OCI-LY1 (cell line): ENCODE measurements around the gene RAE1.

ENCODE experiments used
- EZH2 ChIP-seq: fragments of 200-600 bp; sonication (generic), shearing (Covaris generic); IDR thresholded peaks from 2 replicates; pipeline ENCODE4 v1.8.0; 2017; ENCODE audit warnings: borderline replicate concordance, mixed run types, mild to moderate bottlenecking, antibody characterized with exemption, low read length, moderate library complexity, mixed read lengths
- TF ChIP-seq, protein P1 (sequence below): fragments of 200-600 bp; sonication (generic), shearing (Covaris generic); IDR thresholded peaks from 2 replicates; pipeline ENCODE4 v1.5.1; 2017; ENCODE audit warnings: mild to moderate bottlenecking, antibody characterized with exemption, low read length, moderate library complexity, mixed read lengths

DNA sequence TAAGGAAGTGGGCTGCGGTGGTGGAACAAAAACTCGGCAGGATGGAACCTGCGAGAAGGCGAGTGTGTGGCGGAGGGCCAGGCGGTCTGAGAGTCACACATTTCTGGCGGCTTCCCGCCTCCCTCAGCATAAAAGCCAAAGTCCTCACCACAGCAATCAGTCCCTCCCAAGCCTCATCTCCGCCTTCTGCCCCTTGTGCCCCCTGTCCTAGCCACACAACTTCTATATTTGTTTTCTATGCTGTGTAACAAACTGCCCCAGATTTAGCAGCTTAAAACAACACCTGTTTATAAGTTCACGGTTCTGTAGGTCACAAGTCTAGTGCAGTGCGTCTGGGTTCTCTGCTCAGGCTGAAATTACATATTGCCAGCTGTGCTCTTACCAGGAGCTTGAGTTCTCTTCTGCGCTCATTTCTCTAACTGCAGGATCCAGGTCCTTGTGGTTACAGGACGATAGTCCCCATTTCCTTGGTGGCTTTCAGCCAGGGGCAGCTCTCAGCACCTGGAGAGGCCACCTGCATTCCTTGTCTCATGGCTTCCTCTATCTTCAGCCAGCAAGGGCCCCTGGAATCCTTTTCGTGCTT is 33.2 kb upstream of the RAE1 start:
- TF ChIP-seq, protein P1, sequence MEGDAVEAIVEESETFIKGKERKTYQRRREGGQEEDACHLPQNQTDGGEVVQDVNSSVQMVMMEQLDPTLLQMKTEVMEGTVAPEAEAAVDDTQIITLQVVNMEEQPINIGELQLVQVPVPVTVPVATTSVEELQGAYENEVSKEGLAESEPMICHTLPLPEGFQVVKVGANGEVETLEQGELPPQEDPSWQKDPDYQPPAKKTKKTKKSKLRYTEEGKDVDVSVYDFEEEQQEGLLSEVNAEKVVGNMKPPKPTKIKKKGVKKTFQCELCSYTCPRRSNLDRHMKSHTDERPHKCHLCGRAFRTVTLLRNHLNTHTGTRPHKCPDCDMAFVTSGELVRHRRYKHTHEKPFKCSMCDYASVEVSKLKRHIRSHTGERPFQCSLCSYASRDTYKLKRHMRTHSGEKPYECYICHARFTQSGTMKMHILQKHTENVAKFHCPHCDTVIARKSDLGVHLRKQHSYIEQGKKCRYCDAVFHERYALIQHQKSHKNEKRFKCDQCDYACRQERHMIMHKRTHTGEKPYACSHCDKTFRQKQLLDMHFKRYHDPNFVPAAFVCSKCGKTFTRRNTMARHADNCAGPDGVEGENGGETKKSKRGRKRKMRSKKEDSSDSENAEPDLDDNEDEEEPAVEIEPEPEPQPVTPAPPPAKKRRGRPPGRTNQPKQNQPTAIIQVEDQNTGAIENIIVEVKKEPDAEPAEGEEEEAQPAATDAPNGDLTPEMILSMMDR = no peak
- TF ChIP-seq EZH2 = no peak
